Stimulated activated CD8-positive, alpha-beta memory T cell treated with anti-CD3 and anti-CD28 coated beads, Interleukin-2, amount 100 ng/mL, for 48 hours (primary cell): Measurements from ENCODE around the gene PDLIM5.

ENCODE experiments used
- DNase-seq, 2 donors: peaks; one replicate each; pipeline ENCODE4 v3.0.0-alpha.2; 2020; ENCODE audit warnings: low read depth in 2 of 2

PDLIM5 gene

DNA sequence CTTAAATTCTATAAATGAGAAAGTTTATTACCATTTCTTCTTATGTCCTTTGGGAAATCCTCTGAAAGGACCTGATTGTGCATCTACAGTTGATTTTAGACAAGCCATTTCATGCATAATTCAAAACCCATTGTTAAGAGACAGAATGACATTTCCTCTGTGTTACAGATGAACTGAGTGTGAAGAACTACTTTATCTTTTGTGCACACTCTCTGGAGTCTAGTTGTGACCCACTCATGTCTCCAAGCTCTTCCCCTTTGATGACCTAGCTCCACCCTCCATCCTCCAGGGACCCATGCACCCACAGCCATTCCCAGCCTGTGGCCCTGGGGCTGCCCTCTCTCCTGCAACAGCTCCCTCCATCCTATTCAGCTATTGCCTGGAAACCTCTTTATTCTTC is 248.6 kb downstream of the PDLIM5 start:
- no peak for DNase-seq

DNA sequence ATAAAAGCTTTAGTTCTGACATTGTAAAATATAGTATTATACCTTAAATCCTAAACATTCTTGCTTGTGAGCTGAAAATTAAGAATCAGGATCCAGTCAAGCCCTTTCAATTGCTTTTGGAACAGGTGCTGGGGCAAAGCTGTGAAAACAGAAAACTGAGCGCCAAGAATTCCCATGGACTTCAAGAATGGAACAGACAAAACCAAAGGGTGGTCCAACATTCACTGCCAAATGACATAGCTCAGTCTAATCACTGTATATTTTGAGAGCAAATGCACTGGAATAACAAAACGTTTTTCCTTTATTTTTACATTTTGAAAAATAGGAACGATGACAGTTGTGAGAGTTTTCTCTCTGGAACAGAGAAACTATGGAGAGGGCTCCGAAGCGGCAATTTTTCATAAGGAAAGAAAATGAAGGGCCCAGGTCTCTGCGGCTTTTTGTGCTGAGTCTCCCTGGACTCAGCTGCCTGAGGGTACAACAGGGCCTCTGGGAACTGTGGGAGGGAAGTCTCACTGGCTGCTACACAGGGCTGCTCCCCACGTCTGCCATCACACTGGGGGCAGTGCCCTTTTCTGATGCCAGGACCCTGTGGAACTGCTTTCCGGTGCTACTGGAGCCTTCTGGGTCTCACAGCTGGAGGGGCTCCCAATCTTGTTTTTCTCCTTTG is 250.0 kb downstream of the PDLIM5 start:
- DNase-seq: no peak

DNA sequence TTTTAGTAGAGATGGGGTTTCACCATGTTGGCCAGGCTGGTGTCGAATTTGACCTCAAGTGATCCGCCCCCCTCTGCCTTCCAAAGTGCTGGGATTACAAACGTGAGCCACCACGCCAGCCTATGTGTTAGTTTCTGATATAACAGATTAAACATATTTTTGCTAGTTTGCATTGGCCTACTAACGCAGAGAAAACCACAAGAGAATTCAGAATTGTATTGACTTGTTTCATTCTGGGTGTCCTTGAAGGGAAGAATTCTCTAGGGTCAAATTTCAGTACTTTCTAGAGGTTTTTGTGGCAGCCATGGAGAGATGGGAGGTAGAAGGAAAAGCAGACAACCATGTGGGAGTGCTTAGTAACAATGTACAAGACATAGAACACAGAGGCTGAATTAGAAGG is 259.9 kb downstream of the PDLIM5 start:
- DNase-seq: no peak

DNA sequence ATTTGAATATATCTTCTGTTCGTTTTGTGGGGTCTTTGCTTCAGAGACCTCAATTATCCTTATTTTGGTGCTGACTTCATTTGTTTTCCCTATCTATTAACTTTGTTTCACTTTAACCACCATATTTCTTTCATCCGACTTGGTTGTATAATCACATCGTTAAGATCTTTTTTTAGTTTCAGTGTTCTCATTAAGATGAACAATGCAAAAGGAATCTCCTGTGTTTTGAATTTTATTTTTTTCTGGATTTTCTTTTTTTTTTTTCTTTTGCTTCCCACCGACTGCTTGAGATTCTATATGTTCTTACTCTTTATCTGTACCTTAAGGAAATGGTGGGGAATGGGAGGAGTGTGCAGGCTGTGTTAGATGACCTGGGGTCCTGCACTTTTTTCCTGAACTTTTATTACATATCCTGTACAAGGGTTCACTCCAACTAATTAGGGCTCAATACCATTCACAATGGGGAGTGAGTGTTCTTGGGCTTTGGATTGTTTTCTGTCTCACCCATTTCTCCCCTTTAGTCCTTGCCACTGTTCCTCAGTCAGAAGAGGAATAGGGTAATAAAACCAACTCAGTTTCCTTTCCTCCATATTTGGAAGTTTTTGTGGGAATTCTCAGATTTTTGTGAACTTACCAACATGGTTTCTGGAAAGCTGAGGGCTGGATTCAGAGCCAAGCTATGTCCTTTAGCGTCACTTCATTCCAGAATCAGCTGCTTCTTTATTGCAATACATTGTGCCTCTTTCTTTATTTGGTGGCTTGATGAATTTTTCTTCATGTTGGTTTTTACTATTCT is 262.8 kb downstream of the PDLIM5 start:
- DNase-seq: no peak

DNA sequence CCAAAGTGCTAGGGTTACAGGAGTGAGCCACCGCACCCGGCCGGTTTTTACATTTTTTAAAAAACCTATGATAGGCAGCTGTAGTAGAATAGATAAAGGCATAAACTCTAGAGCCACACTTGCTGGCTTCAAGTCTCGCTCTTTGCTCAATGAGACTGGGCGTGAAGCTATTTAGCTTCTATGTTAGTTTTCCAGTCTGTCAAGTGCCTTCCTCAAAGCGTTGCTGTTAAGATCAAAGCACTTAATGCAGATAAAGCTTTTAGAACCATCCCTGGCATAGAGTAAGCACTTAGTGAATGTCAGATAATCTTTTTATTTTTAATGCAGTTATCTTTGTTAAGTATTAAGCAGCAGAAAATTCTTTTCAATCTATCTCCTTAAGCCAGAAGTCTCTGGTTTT is 264.0 kb downstream of the PDLIM5 start:
- no peak for DNase-seq
